ENCODE results near the gene MYCBPAP. TPM values are rescaled to one million over a fixed set of nuclear protein-coding genes. Genes with fewer than 3 reads are reported as not detected.

Gene MYCBPAP
- total RNA-seq, 1 experiment from 2014 or later: not detected

DNA sequence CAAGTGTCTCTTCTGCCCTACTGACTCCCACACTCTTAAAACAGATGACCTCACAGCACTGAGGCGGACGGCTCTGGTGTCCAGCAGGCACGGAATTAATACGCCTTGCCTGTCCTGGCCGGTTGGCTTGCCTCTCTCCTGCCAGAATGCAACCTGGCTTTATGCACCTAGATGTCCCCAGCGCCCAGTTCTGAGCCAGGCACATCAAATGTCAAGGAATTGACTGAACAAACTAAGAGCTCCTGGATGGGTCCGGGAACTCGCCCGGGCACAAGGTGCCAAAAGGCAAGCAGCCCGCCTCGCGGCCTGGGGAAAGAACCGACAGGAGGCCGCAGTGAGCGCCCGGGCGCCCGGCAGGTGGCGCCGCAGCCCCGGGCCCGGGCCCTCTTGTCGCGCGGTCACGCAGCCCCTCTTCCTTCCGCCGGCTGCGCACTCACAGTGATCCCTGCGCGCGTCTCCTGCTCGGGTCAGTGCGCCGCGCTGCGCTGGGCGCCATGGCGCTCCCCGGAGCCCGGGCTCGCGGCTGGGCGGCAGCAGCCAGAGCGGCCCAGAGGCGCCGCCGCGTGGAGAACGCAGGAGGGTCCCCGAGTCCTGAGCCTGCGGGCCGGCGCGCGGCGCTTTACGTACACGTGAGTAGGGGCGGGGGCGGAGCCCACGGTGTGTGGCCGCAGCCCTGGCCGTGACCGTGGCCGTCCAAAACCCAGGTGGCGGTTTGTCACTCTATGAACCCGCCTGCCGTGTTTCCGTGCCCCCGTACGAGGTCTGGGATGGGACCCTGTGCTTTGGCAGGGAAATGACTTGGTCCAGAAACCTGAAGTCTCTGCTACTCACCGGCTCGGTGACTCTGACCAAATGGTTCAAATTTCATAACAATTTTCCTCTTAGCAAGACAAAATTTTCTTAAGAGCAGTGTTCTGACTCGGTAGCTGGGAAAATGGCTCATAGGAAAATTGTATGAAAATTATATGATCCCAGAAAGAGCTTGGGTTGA, 29.6 kb upstream of the MYCBPAP start, which contains the start of gene RSAD1 (continued):
- TF ChIP-seq, protein P1, sequence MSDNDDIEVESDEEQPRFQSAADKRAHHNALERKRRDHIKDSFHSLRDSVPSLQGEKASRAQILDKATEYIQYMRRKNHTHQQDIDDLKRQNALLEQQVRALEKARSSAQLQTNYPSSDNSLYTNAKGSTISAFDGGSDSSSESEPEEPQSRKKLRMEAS (IDR thresholded peaks at IDR 0.05): peak; percentile 92
- TF ChIP-seq CEBPB (IDR thresholded peaks at IDR 0.05; ENCODE audit: low read depth) (no peak), SIN3A (IDR thresholded peaks at IDR 0.05; ENCODE audit: low read depth) (peak; percentile 88), ZFX (IDR thresholded peaks at IDR 0.05) (peak; percentile 97), CBX3 (IDR thresholded peaks at IDR 0.05; ENCODE audit: low read depth) (peak; percentile 66)

DNA sequence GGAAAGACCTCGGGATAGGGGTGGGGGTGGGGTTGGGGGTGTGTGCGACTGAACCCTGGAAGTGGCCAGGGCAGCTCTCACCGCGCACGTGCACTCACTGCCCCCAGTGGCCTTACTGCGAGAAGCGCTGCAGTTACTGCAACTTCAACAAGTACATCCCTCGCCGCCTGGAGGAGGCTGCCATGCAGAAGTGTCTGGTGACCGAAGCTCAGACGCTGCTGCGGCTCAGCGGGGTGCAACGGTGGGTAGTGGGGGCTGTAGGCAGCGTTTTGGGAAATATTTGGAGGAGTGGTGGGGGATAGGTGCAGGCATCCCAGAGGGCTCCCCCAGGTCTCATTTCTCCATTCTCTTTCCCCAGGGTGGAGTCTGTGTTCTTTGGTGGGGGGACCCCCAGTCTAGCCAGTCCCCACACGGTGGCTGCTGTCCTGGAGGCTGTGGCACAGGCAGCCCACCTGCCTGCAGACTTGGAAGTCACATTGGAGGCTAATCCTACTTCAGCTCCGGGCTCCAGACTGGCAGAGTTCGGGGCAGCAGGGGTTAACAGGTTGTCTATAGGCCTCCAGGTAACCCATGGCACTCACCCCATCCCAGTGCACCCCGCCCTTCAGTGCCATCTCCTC, 28.6 kb upstream of the MYCBPAP start:
- CTCF ChIA-PET: interaction anchor here (0.8 to 2.4 kb wide), 18 partner anchors 14 to 387 kb away, joined by 3 to 33 read pairs (median 4); partner anchors contain the start of gene LRRC59
- H3K4me1 ChIP-seq (ENCODE audit: control insufficient read depth in 1 of 2, insufficient read depth in 2 of 2, low read length in 2 of 2): peaks cover 21 to 42% of the 10 kb centered on the region in 2 experiments
- peak overlapping the region; percentile 87 for H3K4me2 ChIP-seq (ENCODE audit: low read length)
- peak overlapping the region; percentile 78 to 91 for H3K4me3 ChIP-seq (replicated peaks in 1 of 2; ENCODE audit: low read depth in 1 of 2, low read length in 2 of 2)
- H2AFZ ChIP-seq (ENCODE audit: low read depth, low read length, poor library complexity, severe bottlenecking): no peak overlapping the region
- H3K79me2 ChIP-seq (ENCODE audit: insufficient read depth, low read length): peaks cover 26% of the 10 kb centered on the region
- TF ChIP-seq ZNF274 (IDR thresholded peaks at IDR 0.05; ENCODE audit: low read depth, low read length): no peak
- TF ChIP-seq TCF7L2 (IDR thresholded peaks at IDR 0.05; ENCODE audit: borderline replicate concordance, extremely low read depth, insufficient read depth, insufficient read length): no peak
- no peak for TF ChIP-seq SIN3A (IDR thresholded peaks at IDR 0.05; ENCODE audit: low read depth)
- no peak for TF ChIP-seq ELF1 (IDR thresholded peaks at IDR 0.05; ENCODE audit: borderline replicate concordance, low read depth)
- TF ChIP-seq EZH2phosphoT487 (IDR thresholded peaks at IDR 0.05; ENCODE audit: borderline replicate concordance): no peak
- no peak for TF ChIP-seq ZFX (IDR thresholded peaks at IDR 0.05)
- no peak for TF ChIP-seq POLR2AphosphoS5 (IDR thresholded peaks at IDR 0.05; ENCODE audit: low read depth, low read length)
- TF ChIP-seq CEBPB (IDR thresholded peaks at IDR 0.05; ENCODE audit: low read depth): no peak
- TF ChIP-seq, protein P1 (IDR thresholded peaks at IDR 0.05): peak; percentile 91
- peak; percentile 11 for TF ChIP-seq YY1 (IDR thresholded peaks at IDR 0.05; ENCODE audit: extremely low read depth, insufficient replicate concordance, low read depth, low read length)
- 0 out of 2 replicates have a peak, but pooled peaks have one; percentile 12 for TF ChIP-seq CBX3 (IDR thresholded peaks at IDR 0.05; ENCODE audit: low read depth)
- TF ChIP-seq, protein P2, sequence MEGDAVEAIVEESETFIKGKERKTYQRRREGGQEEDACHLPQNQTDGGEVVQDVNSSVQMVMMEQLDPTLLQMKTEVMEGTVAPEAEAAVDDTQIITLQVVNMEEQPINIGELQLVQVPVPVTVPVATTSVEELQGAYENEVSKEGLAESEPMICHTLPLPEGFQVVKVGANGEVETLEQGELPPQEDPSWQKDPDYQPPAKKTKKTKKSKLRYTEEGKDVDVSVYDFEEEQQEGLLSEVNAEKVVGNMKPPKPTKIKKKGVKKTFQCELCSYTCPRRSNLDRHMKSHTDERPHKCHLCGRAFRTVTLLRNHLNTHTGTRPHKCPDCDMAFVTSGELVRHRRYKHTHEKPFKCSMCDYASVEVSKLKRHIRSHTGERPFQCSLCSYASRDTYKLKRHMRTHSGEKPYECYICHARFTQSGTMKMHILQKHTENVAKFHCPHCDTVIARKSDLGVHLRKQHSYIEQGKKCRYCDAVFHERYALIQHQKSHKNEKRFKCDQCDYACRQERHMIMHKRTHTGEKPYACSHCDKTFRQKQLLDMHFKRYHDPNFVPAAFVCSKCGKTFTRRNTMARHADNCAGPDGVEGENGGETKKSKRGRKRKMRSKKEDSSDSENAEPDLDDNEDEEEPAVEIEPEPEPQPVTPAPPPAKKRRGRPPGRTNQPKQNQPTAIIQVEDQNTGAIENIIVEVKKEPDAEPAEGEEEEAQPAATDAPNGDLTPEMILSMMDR (IDR thresholded peaks at IDR 0.05 in 2 of 3, conservative IDR thresholded peaks at IDR 0.05 in 1 of 3; ENCODE audit: borderline replicate concordance in 1 of 3, insufficient read depth in 1 of 3, low read depth in 2 of 3, low read length in 2 of 3): peak; percentile 51 to 73 (median 63)
- peak; percentile 45 for TF ChIP-seq RAD21 (IDR thresholded peaks at IDR 0.05; ENCODE audit: low read depth)
- TF ChIP-seq EZH2 (IDR thresholded peaks at IDR 0.05): no peak
- H3K9me3 ChIP-seq (ENCODE audit: control insufficient read depth in 1 of 2, insufficient read depth in 1 of 2, low read depth in 1 of 2, low read length in 2 of 2): no peaks in the 10 kb centered on the region
- H3K9me2 ChIP-seq (ENCODE audit: insufficient read depth): no peaks in the 10 kb centered on the region
- no TSS peak for BruUV-seq (replicated peaks)
- H3K27ac ChIP-seq (ENCODE audit: low read depth, low read length): peak overlapping the region; percentile 77
- H3K27me3 ChIP-seq (ENCODE audit: insufficient read depth, low read length): no peaks in the 10 kb centered on the region
- peak overlapping the region; percentile 88 for H3K9ac ChIP-seq (ENCODE audit: low read length)
- ATAC-seq (peak; percentile 61), DNase-seq (ENCODE audit: low read depth, low spot score) (peak; percentile 77)
- RAD21 ChIA-PET (ENCODE audit: low non-redundant PET in 1 of 2, low total read pairs in 2 of 2, uncharacterized antibody in 2 of 2, unreplicated experiment in 2 of 2): interaction anchor here (0.6 to 1.0 kb wide), 6 partner anchors 16 to 360 kb away, joined by 3 to 5 read pairs (median 4); partner anchors contain the start of gene LRRC59 (in 1 of the 2)
- POLR2A ChIA-PET: interaction anchor here (0.6 to 2.0 kb wide), 9 partner anchors 8 to 387 kb away, joined by 3 to 12 read pairs (median 3); partner anchors contain the start of genes EPN3, LRRC59 and TOB1
- no peaks in the 10 kb centered on the region for H4K20me1 ChIP-seq (ENCODE audit: insufficient read depth)
- intact Hi-C loops (cut with micrococcal nuclease): loop anchor here (1.0 to 2.0 kb wide), 4 partner anchors 52 to 279 kb away; partner anchors contain the start of gene COL1A1
- H3K36me3 ChIP-seq (ENCODE audit: control insufficient read depth in 1 of 2, insufficient read depth in 2 of 2, low read length in 2 of 2): peaks cover 20 to 28% of the 10 kb centered on the region in 2 experiments
